ENCODE data around the gene TARBP2. TPM values are rescaled to one million over a fixed set of nuclear protein-coding genes. Genes with fewer than 3 reads are reported as not detected.

The TARBP2 gene
- total RNA-seq, 4 donors from 2014 or later: 16.0 to 27.1 (median 22.7) TPM

DNA sequence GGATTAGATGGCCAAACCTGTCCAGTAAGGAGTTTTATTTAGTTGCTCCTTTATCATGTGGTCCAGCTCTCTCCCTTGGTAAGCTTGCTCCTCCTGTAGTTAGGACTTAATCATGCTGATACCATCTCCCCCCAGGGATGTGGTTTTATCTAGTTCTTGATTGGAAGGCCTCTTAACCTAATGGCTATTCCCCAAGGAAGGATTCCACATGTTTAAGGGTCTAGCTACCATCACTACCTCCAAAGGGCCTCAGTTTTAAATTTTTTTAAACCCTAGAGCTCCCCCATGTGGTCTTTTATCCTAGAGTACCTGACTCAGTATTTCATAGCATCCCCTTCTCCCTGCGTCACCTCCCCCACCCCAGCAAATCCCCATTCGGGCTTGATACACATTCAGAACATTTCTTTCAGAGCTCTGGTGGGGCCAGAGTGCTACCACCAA is 24.3 kb upstream of the TARBP2 start:
- TF ChIP-seq, protein P1, sequence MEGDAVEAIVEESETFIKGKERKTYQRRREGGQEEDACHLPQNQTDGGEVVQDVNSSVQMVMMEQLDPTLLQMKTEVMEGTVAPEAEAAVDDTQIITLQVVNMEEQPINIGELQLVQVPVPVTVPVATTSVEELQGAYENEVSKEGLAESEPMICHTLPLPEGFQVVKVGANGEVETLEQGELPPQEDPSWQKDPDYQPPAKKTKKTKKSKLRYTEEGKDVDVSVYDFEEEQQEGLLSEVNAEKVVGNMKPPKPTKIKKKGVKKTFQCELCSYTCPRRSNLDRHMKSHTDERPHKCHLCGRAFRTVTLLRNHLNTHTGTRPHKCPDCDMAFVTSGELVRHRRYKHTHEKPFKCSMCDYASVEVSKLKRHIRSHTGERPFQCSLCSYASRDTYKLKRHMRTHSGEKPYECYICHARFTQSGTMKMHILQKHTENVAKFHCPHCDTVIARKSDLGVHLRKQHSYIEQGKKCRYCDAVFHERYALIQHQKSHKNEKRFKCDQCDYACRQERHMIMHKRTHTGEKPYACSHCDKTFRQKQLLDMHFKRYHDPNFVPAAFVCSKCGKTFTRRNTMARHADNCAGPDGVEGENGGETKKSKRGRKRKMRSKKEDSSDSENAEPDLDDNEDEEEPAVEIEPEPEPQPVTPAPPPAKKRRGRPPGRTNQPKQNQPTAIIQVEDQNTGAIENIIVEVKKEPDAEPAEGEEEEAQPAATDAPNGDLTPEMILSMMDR (IDR thresholded peaks at IDR 0.05; ENCODE audit: low read depth): no peak

DNA sequence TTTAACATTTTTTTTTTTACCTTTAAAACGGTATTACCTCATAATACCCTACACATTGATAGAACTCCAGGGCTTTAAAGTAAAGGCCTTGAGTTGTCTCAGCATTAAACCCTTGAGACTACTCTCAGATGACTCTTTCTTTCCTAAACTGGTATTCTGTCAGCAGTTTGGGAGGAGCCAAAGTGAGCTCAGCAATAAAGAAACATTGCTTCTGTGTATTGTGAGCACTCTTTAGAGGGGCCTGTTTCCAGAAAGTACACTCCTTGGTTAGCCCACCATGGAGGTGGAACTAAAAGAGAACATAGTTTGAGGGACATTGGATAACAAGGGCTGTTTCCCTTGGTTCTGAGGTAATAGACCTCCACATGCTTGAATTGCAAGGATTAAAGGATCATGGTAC is 22.2 kb upstream of the TARBP2 start:
- TF ChIP-seq, protein P1 (IDR thresholded peaks at IDR 0.05; ENCODE audit: low read depth): no peak

DNA sequence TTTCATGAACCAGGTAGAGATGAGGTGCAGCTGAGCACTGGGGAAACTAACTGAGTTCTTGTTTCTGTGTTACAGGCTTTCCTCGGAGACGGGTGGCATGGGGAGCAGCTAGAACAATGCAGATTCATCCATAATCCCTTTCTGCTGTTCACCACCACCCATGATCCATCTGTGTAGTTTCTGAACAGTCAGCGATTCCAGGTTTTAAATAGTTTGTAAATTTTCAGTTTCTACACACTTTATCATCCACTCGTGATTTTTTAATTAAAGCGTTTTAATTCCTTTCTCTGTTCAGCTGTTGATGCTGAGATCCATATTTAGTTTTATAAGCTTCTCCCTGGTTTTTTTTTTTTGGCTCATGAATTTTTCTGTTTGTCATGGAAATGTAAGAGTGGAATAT is 21.8 kb upstream of the TARBP2 start:
- TF ChIP-seq, protein P1 (IDR thresholded peaks at IDR 0.05; ENCODE audit: low read depth): no peak

DNA sequence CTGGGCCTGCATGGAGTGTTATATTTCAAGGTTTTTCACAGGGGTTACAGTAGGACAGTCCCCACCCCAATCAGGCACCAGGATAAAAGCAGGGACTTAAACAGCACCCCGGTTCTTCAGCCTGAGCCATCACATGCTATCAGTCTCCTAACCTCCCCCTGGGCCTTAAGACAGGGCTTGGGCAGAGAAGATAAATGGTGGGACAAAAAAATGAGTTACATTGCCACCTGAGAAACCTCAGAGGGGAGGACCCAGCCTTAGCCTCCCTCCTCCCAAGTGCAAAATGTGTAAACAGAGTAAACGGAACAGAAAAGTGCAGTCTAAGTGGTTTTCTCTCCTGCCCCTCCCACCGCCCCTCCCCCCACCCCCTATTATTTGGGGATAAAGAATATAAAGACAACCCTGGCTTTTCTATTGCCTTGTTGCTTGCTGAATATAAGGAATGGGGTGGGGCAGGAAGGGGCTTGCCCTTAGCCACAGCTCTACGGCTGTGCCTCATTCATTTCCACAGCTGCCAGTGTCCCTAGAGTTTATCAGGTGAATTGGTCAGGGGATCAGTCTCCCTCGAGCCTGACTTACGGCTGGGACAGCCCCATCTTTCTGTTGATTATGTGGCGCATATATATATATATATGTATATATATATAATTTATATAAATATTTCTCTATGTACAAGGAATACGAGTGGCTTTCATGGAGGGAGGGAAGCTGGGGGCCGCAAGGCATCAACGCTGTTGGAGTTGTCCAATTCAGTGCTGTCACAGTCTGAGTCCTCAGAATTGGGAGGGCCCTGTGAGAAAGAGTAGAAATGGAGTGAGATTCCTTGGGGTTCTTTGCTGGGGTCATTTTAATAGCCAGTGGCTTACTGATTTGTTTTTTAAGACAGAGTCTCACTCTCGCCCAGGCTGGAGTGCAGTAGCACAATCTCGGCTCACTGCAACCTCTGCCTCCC is 20.3 kb upstream of the TARBP2 start:
- TF ChIP-seq, protein P1 (IDR thresholded peaks at IDR 0.05; ENCODE audit: low read depth): no peak

DNA sequence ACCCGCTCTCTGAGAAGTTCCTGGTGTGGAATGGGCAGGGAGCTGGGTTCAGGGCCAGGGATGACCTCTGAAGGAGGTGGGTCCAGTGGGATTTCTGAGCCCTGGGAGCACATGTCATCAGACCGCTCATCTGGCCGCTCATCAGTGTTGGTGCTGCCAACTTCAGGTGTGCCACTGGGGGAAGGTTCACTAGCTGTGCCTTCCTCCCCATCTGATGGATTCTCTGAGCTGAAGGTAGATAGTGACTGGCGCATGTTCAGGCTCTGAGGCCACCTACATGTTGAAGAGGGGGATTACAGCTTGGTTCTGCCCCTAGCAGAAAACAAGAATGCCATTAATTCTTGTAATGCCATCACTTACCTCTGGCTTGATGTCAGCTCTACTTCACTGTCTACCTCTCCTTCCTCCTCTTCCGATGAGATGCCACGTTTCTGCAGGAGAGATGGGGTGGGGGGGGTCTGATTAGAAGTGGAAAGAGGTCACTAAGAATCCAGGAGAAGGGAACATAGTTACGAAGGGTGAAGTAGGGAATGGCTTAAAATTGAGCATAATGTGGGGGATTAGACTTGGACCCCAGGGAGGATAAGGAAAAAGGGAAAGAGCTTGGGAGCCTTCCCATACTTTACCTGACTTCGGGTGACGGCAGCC is 19.0 kb upstream of the TARBP2 start:
- TF ChIP-seq, protein P1 (IDR thresholded peaks at IDR 0.05; ENCODE audit: low read depth): no peak

DNA sequence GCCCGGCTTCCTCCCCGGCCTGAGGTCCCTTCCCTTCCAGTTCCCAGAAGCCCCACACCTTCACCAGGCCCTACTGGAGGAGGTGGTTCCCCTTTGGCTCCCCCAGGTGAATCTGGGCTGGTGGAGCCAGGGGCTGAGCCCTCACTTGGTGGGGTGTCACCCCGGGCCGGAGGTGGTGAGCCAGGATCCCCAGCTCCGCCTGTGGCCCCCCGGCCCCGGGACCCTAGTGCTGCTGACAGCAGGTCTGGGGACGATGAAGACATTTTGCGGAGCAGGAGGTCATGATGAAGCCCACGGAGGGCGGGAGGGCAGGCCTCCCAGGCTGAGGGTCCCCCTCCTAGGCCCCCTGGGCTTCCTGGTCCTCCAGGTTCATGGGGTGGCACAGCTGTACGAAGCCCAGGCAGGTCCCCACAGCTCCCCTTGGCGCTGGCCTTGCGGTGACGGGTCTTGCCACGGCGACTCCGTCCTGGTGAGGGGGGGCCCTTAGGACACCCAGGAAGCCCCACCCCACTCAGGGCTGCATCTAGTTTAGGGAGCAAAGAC is 18.4 kb upstream of the TARBP2 start:
- TF ChIP-seq, protein P1 (IDR thresholded peaks at IDR 0.05; ENCODE audit: low read depth): no peak

Data from subcutaneous adipose tissue (tissue), 4 donors.